ENCODE measurements around the gene PMFBP1.

DNA sequence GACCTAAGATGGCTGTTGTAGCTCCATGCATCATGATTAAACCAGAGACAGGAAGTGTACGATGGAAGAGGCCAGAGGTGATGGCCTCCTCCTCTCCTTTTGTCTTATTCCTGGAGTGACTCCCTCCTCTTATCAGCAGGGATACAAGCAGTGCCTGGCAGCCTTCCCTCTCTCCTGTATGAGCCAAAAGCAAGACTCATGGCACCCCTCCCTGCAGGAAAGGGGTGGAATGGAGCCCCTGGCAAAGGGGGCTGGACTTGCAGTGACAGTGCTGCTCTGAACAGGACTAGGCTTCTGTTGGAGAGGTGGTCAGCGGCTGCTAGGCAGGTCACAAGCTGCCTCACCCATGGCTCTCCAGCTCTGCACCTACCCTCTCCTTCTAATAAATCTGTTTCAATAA lies 87.0 kb downstream of the PMFBP1 start:
- TF ChIP-seq, protein P1, sequence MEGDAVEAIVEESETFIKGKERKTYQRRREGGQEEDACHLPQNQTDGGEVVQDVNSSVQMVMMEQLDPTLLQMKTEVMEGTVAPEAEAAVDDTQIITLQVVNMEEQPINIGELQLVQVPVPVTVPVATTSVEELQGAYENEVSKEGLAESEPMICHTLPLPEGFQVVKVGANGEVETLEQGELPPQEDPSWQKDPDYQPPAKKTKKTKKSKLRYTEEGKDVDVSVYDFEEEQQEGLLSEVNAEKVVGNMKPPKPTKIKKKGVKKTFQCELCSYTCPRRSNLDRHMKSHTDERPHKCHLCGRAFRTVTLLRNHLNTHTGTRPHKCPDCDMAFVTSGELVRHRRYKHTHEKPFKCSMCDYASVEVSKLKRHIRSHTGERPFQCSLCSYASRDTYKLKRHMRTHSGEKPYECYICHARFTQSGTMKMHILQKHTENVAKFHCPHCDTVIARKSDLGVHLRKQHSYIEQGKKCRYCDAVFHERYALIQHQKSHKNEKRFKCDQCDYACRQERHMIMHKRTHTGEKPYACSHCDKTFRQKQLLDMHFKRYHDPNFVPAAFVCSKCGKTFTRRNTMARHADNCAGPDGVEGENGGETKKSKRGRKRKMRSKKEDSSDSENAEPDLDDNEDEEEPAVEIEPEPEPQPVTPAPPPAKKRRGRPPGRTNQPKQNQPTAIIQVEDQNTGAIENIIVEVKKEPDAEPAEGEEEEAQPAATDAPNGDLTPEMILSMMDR (IDR thresholded peaks at IDR 0.05; ENCODE audit: poor library complexity, severe bottlenecking) = no peak
- TF ChIP-seq EZH2 (IDR thresholded peaks at IDR 0.05; ENCODE audit: borderline replicate concordance, insufficient read depth, low read length, poor library complexity, severe bottlenecking) (no peak), TAF1 (IDR thresholded peaks at IDR 0.05; ENCODE audit: low read depth) (no peak), POLR2AphosphoS5 (IDR thresholded peaks at IDR 0.05) (no peak)
